ENCODE data around the gene COL21A1.

DNA sequence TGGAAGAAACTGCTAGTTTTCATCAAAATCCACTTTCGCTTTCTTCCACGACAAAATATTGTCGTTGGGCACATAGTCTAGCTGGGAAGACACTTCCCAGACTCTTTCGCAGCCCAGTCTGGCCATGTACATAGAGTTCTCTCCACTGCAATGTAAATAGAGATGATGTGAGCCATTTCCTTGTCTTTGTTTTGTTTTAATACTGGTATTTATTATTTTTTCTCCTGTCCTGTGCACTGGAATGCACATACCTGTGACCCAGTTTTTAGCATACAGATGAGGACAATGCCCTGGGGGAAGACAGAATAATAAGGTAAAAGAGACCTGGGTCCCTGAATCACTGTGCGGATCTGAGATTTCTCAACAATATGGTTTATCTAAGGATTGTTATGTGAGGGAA, 222.4 kb downstream of the COL21A1 start:
- TF ChIP-seq, protein P1, sequence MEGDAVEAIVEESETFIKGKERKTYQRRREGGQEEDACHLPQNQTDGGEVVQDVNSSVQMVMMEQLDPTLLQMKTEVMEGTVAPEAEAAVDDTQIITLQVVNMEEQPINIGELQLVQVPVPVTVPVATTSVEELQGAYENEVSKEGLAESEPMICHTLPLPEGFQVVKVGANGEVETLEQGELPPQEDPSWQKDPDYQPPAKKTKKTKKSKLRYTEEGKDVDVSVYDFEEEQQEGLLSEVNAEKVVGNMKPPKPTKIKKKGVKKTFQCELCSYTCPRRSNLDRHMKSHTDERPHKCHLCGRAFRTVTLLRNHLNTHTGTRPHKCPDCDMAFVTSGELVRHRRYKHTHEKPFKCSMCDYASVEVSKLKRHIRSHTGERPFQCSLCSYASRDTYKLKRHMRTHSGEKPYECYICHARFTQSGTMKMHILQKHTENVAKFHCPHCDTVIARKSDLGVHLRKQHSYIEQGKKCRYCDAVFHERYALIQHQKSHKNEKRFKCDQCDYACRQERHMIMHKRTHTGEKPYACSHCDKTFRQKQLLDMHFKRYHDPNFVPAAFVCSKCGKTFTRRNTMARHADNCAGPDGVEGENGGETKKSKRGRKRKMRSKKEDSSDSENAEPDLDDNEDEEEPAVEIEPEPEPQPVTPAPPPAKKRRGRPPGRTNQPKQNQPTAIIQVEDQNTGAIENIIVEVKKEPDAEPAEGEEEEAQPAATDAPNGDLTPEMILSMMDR (IDR thresholded peaks at IDR 0.05), result no peak
- TF ChIP-seq POLR2A (IDR thresholded peaks at IDR 0.05), result no peak

All from uterus (tissue), 2 donors.